Left colon (tissue), 2 donors: ENCODE data around the gene PHIP. TPM values are rescaled to one million over a fixed set of nuclear protein-coding genes. Genes with fewer than 3 reads are reported as not detected.
A peak's percentile ranks its signal among the peaks of the same experiment; 100 is the strongest.

Experiments
- ATAC-seq: fragments of 200-7000 bp; cut with Tn5 transposase; one replicate; pipeline ENCODE4 v1.9.1; 2020; ENCODE audit warnings: mild to moderate bottlenecking, moderate library complexity
- DNase-seq, 2 donors: peaks; one replicate each; pipeline ENCODE4 v3.0.0-alpha.2; 2020
- intact Hi-C, 2 donors: fragments of 100-400 bp; cut with DNase I in 1 of 2; cut with micrococcal nuclease in 1 of 2; formaldehyde crosslinking; loops; one replicate each; pipeline versions ENCODE4 v1.11.2 to v1.14.0; 2022; cut with DNase I, micrococcal nuclease
- total RNA-seq, 2 donors: library from RNA; stranded (reverse); fragmentation: NEBNext Ultra II Directional; extraction: Animal tissue kit (Norgen Biotek cat#: 25700); gene quantifications; one replicate each; pipeline ENCODE4 v1.2.1, GENCODE V29; 2021
- donor health status: DM: no; HTN: no; CAD: no.
- donor health status: DM: yes; HTN: yes; CAD: no.

Gene PHIP
- total RNA-seq, 2 donors from 2014 or later = 17.9 to 19.2 TPM

GRCh38 chr6:79073888-79074287, 4.2 kb downstream of the PHIP start:
- DNase-seq = no peak
- intact Hi-C loops = no loop called here
- no peak for ATAC-seq

GRCh38 chr6:79072640-79073181, 5.3 kb downstream of the PHIP start:
- ATAC-seq (no peak), DNase-seq (no peak)
- intact Hi-C loops = no loop called here

- DNase-seq (no peak), ATAC-seq (no peak)
- intact Hi-C loops = no loop called here
These were observed 6.5 kb downstream of the PHIP start for GRCh38 chr6:79071547-79071946.

GRCh38 chr6:79070206-79070825, 7.7 kb downstream of the PHIP start:
- intact Hi-C loops = no loop called here
- ATAC-seq (no peak), DNase-seq (no peak)

GRCh38 chr6:79066828-79067227, 11.2 kb downstream of the PHIP start:
- DNase-seq (no peak), ATAC-seq (no peak)
- intact Hi-C loops = no loop called here

GRCh38 chr6:79066330-79066729, 11.7 kb downstream of the PHIP start:
- no peak for DNase-seq
- ATAC-seq = no peak
- intact Hi-C loops = no loop called here

- no peak for ATAC-seq
- intact Hi-C loops = no loop called here
- DNase-seq = no peak
These were observed 12.8 kb downstream of the PHIP start for GRCh38 chr6:79065232-79065631.

GRCh38 chr6:79064635-79065034, 13.4 kb downstream of the PHIP start:
- ATAC-seq (no peak), DNase-seq (no peak)
- intact Hi-C loops = no loop called here

- no peak for ATAC-seq
- no peak for DNase-seq
- intact Hi-C loops = no loop called here
These were observed 15.3 kb downstream of the PHIP start for GRCh38 chr6:79062708-79063107.

- ATAC-seq (no peak), DNase-seq (no peak)
- intact Hi-C loops = no loop called here
These were observed 20.3 kb downstream of the PHIP start for GRCh38 chr6:79057746-79058145.

GRCh38 chr6:79056226-79056625, 21.8 kb downstream of the PHIP start:
- ATAC-seq (no peak), DNase-seq (no peak)
- intact Hi-C loops = no loop called here

GRCh38 chr6:79048611-79049010, 29.4 kb downstream of the PHIP start:
- DNase-seq = no peak
- peak; percentile 53 for ATAC-seq
- intact Hi-C loops = no loop called here

GRCh38 chr6:79047072-79047471, 31.0 kb downstream of the PHIP start:
- ATAC-seq (no peak), DNase-seq (no peak)
- intact Hi-C loops = no loop called here

- ATAC-seq (no peak), DNase-seq (no peak)
- intact Hi-C loops = no loop called here
These were observed 32.1 kb downstream of the PHIP start for GRCh38 chr6:79045966-79046365.

- intact Hi-C loops = no loop called here
- no peak for ATAC-seq
These were observed 35.3 kb downstream of the PHIP start for GRCh38 chr6:79042799-79043126.

GRCh38 chr6:79042088-79042798, 35.8 kb downstream of the PHIP start:
- intact Hi-C loops = no loop called here
- DNase-seq = no peak
- no peak for ATAC-seq

More at GRCh38 chr6:79042799-79043126, 35.3 kb downstream of the PHIP start:
- DNase-seq = no peak

- DNase-seq (no peak), ATAC-seq (no peak)
- intact Hi-C loops = no loop called here
These were observed 38.0 kb downstream of the PHIP start for GRCh38 chr6:79040083-79040482.

GRCh38 chr6:79038061-79038460, 40.0 kb downstream of the PHIP start:
- DNase-seq = no peak
- intact Hi-C loops = no loop called here
- no peak for ATAC-seq

- ATAC-seq (no peak), DNase-seq (no peak)
- intact Hi-C loops = no loop called here
These were observed 43.2 kb downstream of the PHIP start for GRCh38 chr6:79034865-79035264.

GRCh38 chr6:79033279-79033678, 44.8 kb downstream of the PHIP start:
- ATAC-seq = no peak
- intact Hi-C loops = no loop called here
- DNase-seq = no peak
